ENCODE measurements around the gene EMD. TPM values are rescaled to one million over a fixed set of nuclear protein-coding genes. Genes with fewer than 3 reads are reported as not detected.
"Not testable (repeated sequence)": the region's sequence is repeated elsewhere in the genome, so short reads cannot be mapped to it uniquely, and the experiment has no call there.

The EMD gene
- total RNA-seq, 2 donors from 2014 or later: 61.4 to 66.1 TPM

DNA sequence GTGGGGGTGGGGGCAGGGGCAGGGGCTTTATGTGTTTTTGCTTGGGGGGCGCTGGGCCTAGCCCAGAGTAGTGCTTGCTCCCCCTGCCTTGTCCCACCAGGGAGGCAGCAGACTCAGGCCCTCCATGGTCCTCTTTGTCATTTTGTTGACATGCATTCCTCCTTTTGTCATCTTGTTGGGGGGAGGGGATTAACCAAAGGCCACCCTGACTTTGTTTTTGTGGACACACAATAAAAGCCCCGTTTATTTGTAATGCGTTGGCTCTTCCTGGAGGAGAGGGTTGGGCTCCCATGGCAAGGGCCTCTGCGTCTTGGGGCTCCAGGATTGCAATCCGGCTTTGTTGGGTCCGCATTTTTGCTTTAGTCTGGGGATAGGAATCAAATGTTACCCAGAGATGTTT lies 2.2 kb downstream of the EMD start:
- no peak for DNase-seq (ENCODE audit: low spot score)
- no peaks in the 10 kb centered on the region for H3K36me3 ChIP-seq
- H3K4me3 ChIP-seq: no peak overlapping the region
- H3K27ac ChIP-seq: no peak overlapping the region
- TF ChIP-seq, protein P1, sequence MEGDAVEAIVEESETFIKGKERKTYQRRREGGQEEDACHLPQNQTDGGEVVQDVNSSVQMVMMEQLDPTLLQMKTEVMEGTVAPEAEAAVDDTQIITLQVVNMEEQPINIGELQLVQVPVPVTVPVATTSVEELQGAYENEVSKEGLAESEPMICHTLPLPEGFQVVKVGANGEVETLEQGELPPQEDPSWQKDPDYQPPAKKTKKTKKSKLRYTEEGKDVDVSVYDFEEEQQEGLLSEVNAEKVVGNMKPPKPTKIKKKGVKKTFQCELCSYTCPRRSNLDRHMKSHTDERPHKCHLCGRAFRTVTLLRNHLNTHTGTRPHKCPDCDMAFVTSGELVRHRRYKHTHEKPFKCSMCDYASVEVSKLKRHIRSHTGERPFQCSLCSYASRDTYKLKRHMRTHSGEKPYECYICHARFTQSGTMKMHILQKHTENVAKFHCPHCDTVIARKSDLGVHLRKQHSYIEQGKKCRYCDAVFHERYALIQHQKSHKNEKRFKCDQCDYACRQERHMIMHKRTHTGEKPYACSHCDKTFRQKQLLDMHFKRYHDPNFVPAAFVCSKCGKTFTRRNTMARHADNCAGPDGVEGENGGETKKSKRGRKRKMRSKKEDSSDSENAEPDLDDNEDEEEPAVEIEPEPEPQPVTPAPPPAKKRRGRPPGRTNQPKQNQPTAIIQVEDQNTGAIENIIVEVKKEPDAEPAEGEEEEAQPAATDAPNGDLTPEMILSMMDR (IDR thresholded peaks at IDR 0.05): no peak
- no peak for TF ChIP-seq POLR2AphosphoS5 (IDR thresholded peaks at IDR 0.05)
- TF ChIP-seq POLR2A (IDR thresholded peaks at IDR 0.05): no peak
- WGBS: 46% methylated on average over 6 of the region's 6 CpGs
- no peaks in the 10 kb centered on the region for H3K4me1 ChIP-seq (replicated peaks)
- no peaks in the 10 kb centered on the region for H3K9me3 ChIP-seq
- no peaks in the 10 kb centered on the region for H3K27me3 ChIP-seq (replicated peaks; ENCODE audit: insufficient read depth)
- intact Hi-C loops (cut with DNase I): no loop called here

GRCh38 chrX:154382483-154383069 lies 3.5 kb downstream of the EMD start:
- no peak for DNase-seq (ENCODE audit: low spot score)

DNA sequence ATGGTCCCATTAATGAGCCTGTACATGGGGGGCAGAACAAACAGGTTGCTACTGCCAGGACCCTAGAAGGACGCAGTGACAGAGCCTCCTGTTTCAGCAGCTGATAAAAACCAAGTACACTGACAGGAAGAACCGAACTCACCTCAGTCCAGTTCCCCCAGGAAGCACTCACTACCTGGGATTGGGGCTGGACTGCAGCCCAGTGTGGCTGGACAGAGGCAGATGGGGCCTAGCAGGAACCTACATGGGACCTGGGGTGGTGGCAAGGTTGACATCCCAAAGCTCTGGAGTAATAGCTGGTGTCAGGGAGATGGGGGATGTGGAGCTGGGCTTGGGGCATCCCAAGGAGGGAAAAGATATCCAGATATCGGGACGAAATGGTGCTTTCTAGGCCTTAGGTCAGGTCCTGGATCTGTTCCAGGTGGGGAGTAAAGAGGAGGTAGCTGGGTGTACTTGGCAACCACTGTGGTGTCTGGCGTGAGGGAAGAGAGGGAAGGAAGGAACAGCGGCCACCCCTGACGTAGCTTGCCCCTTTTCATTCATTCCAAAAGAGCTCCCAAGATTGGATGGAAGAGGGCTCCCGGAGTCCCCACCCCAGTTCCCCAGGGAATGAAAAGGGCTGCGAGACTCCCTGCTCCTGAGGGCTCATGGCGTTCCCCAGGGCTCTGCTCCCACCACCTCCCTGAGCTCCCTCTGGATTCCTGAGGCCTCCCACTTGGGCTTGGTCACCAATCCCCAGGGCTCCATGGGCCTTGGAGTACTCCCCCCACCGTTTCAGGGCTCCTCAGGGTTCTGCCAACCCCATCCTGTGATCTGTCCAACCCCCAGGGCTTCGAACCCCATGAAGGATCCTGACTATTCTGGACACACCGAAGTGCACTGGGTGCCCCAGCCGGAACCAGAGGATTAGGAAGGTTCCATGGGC lies 4.5 kb downstream of the EMD start:
- 55% methylated on average over 11 of the region's 14 CpGs for WGBS
- H3K36me3 ChIP-seq: no peaks in the 10 kb centered on the region
- TF ChIP-seq, protein P1 (IDR thresholded peaks at IDR 0.05): no peak
- TF ChIP-seq POLR2AphosphoS5 (IDR thresholded peaks at IDR 0.05) (no peak), POLR2A (IDR thresholded peaks at IDR 0.05) (no peak)
- no peak overlapping the region for H3K27ac ChIP-seq
- no peaks in the 10 kb centered on the region for H3K9me3 ChIP-seq
- no peak for DNase-seq (ENCODE audit: low spot score)
- no peak overlapping the region for H3K4me3 ChIP-seq
- no peaks in the 10 kb centered on the region for H3K4me1 ChIP-seq (replicated peaks)
- no peaks in the 10 kb centered on the region for H3K27me3 ChIP-seq (replicated peaks; ENCODE audit: insufficient read depth)
- intact Hi-C loops (cut with DNase I): no loop called here

More at GRCh38 chrX:154382483-154383069, 3.5 kb downstream of the EMD start:
- intact Hi-C loops (cut with DNase I): no loop called here
- Histone ChIP-seq H3K27me3 (replicated peaks; ENCODE audit: insufficient read depth) (no peaks in the 10 kb centered on the region), H3K9me3 (no peaks in the 10 kb centered on the region), H3K4me3 (no peak overlapping the region), H3K27ac (no peak overlapping the region), H3K4me1 (replicated peaks) (no peaks in the 10 kb centered on the region), H3K36me3 (no peaks in the 10 kb centered on the region)
- no peak for TF ChIP-seq POLR2A (IDR thresholded peaks at IDR 0.05)
- TF ChIP-seq, protein P1 (IDR thresholded peaks at IDR 0.05): no peak
- 71% methylated on average over 6 of the region's 11 CpGs for WGBS

DNA sequence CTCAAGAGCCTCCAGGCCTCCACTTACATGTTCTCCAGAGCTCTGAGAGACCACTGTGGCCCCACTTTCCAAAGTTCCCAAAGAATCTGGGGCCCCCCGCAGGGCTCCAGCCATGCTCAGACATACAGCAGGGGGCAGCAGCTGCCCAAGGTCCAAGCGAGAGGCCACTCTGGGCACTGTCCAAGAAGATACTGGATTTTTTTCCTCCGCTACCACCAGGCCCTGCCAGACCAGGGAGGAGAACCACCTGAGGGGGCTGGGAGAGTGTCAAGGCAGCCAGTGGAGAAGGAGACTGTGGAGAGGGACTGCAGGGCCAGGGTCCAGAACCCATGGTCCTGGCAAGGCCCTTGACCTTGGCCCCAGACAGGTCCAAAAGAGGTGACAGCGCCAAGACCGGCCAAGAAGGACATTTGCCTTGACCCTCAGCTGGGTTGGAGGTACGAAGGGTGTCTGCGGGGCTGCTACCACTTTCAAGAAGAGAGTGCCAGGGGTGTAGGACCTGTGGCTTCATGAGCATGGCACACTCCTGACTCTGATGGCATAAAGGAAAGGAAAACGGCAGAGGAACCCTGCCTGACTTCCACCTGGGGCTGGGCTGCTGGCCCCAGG lies 5.3 kb downstream of the EMD start:
- WGBS: 79% methylated on average over 5 of the region's 8 CpGs
- no peaks in the 10 kb centered on the region for H3K4me1 ChIP-seq (replicated peaks)
- no peak overlapping the region for H3K27ac ChIP-seq
- no peak for DNase-seq (ENCODE audit: low spot score)
- no peaks in the 10 kb centered on the region for H3K36me3 ChIP-seq
- H3K27me3 ChIP-seq (replicated peaks; ENCODE audit: insufficient read depth): no peaks in the 10 kb centered on the region
- no peak for TF ChIP-seq POLR2AphosphoS5 (IDR thresholded peaks at IDR 0.05)
- TF ChIP-seq, protein P1 (IDR thresholded peaks at IDR 0.05): peak in 2 of 4 experiments; percentile 10 to 36
- TF ChIP-seq POLR2A (IDR thresholded peaks at IDR 0.05): no peak
- H3K4me3 ChIP-seq: no peak overlapping the region
- intact Hi-C loops (cut with DNase I): no loop called here
- H3K9me3 ChIP-seq: no peaks in the 10 kb centered on the region

DNA sequence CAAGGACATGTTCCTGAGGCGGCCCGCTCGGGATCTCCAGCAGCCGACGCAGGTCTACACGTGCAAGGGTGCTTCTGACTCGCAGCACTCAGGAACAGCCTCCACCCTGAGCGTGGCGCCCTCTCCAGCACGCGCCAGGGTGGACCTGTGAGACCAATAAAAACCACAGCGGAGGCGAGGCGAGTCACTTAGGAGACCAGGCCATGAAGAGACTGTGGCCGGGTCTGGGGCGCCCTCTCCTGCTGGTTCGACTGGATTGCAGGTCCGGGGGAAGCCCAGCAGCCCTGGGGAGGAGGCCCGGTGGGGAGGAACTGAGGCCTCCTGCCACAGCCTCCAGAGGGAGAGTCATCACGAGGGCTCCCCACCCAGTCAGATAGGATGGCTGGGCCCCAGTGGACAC lies 9.0 kb downstream of the EMD start:
- H3K4me1 ChIP-seq (replicated peaks); H3K27me3 ChIP-seq (replicated peaks; ENCODE audit: insufficient read depth); H3K36me3 ChIP-seq; intact Hi-C loops (cut with DNase I); H3K27ac ChIP-seq; H3K4me3 ChIP-seq; DNase-seq (ENCODE audit: low spot score); H3K9me3 ChIP-seq: not testable (repeated sequence)
- WGBS: no CpG with 5 or more reads among the region's 20 CpGs

GRCh38 chrX:154388649-154389048 lies 9.6 kb downstream of the EMD start:
- H3K36me3 ChIP-seq; H3K4me1 ChIP-seq (replicated peaks); DNase-seq (ENCODE audit: low spot score); H3K9me3 ChIP-seq; H3K27me3 ChIP-seq (replicated peaks; ENCODE audit: insufficient read depth); H3K4me3 ChIP-seq; H3K27ac ChIP-seq; intact Hi-C loops (cut with DNase I): not testable (repeated sequence)
- WGBS: no CpG with 5 or more reads among the region's 16 CpGs

DNA sequence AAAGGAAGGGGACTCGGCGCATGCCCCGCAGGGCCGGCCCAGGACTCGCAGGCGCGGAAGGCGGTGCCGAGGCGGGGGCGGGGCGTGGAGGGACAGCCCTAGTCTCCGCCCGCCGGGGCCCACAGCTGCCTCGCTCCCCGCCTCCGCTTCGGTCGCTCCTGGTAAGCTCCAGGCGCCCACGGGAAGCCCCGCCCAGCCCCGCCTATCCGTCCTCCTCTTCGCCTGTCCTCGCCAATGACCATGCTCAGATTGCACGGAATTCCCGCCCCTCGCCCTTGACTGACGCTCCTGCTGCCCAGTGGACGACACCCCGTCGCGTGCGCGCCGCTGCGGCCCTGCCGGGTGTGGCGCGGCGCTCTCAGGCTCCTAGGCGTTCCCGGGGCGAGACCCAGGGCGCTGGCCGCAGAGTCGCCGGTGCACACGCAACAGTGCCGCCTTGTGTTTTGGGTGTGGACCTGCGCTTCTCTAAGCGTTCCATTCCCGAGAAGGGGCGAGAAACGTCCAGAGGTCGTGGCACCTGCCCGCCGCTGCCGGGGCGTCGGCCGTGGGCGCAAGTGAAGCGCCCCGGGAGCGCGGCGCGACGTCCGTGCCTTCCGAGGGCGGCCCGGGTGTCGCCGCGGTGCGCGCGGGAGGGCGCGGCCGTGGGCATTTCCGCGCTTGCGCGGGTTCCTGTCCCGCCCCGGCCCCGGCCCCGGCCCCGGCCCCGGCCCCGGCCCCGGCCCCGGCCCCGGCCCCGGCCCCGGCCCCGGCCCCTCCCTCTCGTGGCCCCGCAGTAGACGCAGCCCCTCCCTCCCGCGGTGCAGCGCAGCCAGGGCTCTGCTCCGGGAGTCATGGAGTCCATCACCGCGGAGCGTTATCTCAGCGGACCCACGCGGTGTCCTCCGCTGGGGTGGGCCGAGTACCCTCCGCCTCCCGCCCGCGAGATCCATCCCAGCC lies 11.0 kb downstream of the EMD start:
- not testable (repeated sequence) for DNase-seq (ENCODE audit: low spot score)
- no CpG with 5 or more reads among the region's 121 CpGs for WGBS
- peak overlapping the region in 1 of 2 donors; percentile 21 for H3K4me3 ChIP-seq

More for the DNA sequence above, 11.0 kb downstream of the EMD start:
- H3K4me1 ChIP-seq (replicated peaks); H3K27ac ChIP-seq; intact Hi-C loops (cut with DNase I); H3K9me3 ChIP-seq; H3K27me3 ChIP-seq (replicated peaks; ENCODE audit: insufficient read depth); H3K36me3 ChIP-seq: not testable (repeated sequence)

Measured in prostate gland (tissue), 2 donors.